Esophagus muscularis mucosa (tissue), 4 donors: ENCODE data around the gene HEMGN. TPM values are rescaled to one million over a fixed set of nuclear protein-coding genes. Genes with fewer than 3 reads are reported as not detected.

Source experiments
- DNase-seq: peaks from one replicate; pipeline ENCODE4 v3.0.0-alpha.2; 2017; ENCODE audit errors: extremely low spot score
- H3K27ac ChIP-seq, 4 donors: fragments of 200-600 bp; sonication (generic); replicated peaks in 1 of 4; 1 replicate in 3 of 4; 2 replicates in 1 of 4; pipeline ENCODE4 v1.5.1; 2016 to 2019; ENCODE audit warnings: mild to moderate bottlenecking in 1 of 4
- H3K27me3 ChIP-seq, 4 donors: fragments of 200-600 bp; sonication (generic); one replicate each; pipeline versions ENCODE4 v1.5.1 to v1.6.0; 2016 to 2019
- H3K36me3 ChIP-seq, 4 donors: fragments of 200-600 bp; sonication (generic); one replicate each; pipeline ENCODE4 v1.5.1; 2016 to 2019
- H3K4me1 ChIP-seq, 4 donors: fragments of 200-600 bp; sonication (generic); one replicate each; pipeline ENCODE4 v1.5.1; 2016 to 2019
- H3K4me3 ChIP-seq, 4 donors: fragments of 200-600 bp; sonication (generic); 1 replicate in 2 of 4; 2 replicates in 2 of 4; pipeline ENCODE4 v1.5.1; 2016 to 2019; ENCODE audit warnings: mild to moderate bottlenecking in 4 of 4, moderate library complexity in 1 of 4
- H3K9me3 ChIP-seq, 4 donors: fragments of 200-600 bp; sonication (generic); 1 replicate in 3 of 4; 2 replicates in 1 of 4; pipeline ENCODE4 v1.5.1; 2016 to 2019
- EP300 ChIP-seq: sonication (generic); formaldehyde crosslinking; IDR thresholded peaks from one replicate; pipeline ENCODE4 v1.6.1; 2017; ENCODE audit warnings: antibody characterized with exemption
- POLR2A ChIP-seq: fragments of 450-650 bp; IDR thresholded peaks from one replicate; pipeline ENCODE4 v1.6.1; 2017; ENCODE audit warnings: antibody characterized with exemption, moderate library complexity, mild to moderate bottlenecking, low read depth
- POLR2AphosphoS5 ChIP-seq, 2 donors: sonication (generic); formaldehyde crosslinking; IDR thresholded peaks; one replicate each; pipeline ENCODE4 v1.6.1; 2017; ENCODE audit warnings: antibody characterized with exemption in 2 of 2
- WGBS: methylation state at CpG from one replicate; pipeline ENCODE4 v1.1.5; 2018; 5-methylcytosine and 5-hydroxymethylcytosine counted together
- intact Hi-C: fragments of 100-400 bp; cut with DNase I; formaldehyde crosslinking; loops from one replicate; pipeline ENCODE4 v1.15.1; 2023
- small RNA-seq, 3 donors: library from RNA; depleted of rRNA; stranded (forward); fragments of <200 nt; gene quantifications; one replicate each; pipeline ENCODE3, GENCODE V24; 2016
- total RNA-seq, 4 donors: library from RNA; depleted of rRNA; stranded (reverse); fragments of >200 nt; gene quantifications; one replicate each; pipeline versions ENCODE4 v1.1.0 to v1.2.1, GENCODE V29; 2016
- TF ChIP-seq, protein P1 (sequence below), 3 experiments: fragments of 200-600 bp in 2 of 3; fragments of 450-650 bp in 1 of 3; sonication (generic) in 2 of 3; IDR thresholded peaks; one replicate each; pipeline ENCODE4 v1.5.1; 2017 to 2019; ENCODE audit warnings: antibody characterized with exemption in 3 of 3, mild to moderate bottlenecking in 2 of 3, moderate library complexity in 1 of 3

HEMGN gene
- total RNA-seq, 4 donors from 2014 or later, result 1.2 TPM; not detected in 3

DNA sequence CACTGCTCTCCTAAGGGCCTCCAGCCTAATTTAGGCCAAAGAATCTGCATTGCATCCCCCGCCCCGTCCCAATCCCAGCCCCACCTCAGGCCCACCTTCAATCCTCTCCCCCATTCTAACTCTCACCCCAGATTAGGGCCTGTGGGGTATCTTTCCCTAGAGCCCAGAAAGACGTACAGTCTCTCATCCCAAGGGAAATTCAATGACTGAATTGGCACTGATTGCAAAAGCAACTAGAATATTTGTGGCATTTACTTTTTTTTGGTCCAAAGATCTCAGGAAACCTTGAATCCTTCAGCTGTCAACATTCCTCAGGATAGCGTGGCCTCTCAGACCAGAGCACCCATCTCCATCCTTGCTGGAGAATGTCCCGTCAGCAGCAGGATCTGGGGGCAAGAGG, 46.2 kb downstream of the HEMGN start:
- intact Hi-C loops, result no loop called here
- Histone ChIP-seq H3K4me1 (no peaks in the 10 kb centered on the region), H3K27ac (no peak overlapping the region), H3K36me3 (peaks cover 0 to 13% (median 4%) of the 10 kb centered on the region in 4 donors), H3K4me3 (no peak overlapping the region), H3K27me3 (no peaks in the 10 kb centered on the region), H3K9me3 (peaks cover 0 to 4% (median 0%) of the 10 kb centered on the region in 4 donors)
- 85% methylated on average over 5 of the region's 5 CpGs for WGBS
- no peak for TF ChIP-seq POLR2AphosphoS5 (IDR thresholded peaks at IDR 0.05)
- TF ChIP-seq, protein P1, sequence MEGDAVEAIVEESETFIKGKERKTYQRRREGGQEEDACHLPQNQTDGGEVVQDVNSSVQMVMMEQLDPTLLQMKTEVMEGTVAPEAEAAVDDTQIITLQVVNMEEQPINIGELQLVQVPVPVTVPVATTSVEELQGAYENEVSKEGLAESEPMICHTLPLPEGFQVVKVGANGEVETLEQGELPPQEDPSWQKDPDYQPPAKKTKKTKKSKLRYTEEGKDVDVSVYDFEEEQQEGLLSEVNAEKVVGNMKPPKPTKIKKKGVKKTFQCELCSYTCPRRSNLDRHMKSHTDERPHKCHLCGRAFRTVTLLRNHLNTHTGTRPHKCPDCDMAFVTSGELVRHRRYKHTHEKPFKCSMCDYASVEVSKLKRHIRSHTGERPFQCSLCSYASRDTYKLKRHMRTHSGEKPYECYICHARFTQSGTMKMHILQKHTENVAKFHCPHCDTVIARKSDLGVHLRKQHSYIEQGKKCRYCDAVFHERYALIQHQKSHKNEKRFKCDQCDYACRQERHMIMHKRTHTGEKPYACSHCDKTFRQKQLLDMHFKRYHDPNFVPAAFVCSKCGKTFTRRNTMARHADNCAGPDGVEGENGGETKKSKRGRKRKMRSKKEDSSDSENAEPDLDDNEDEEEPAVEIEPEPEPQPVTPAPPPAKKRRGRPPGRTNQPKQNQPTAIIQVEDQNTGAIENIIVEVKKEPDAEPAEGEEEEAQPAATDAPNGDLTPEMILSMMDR (IDR thresholded peaks at IDR 0.05), result no peak
- TF ChIP-seq EP300, result no peak
- no peak for TF ChIP-seq POLR2A
- DNase-seq, result no peak

DNA sequence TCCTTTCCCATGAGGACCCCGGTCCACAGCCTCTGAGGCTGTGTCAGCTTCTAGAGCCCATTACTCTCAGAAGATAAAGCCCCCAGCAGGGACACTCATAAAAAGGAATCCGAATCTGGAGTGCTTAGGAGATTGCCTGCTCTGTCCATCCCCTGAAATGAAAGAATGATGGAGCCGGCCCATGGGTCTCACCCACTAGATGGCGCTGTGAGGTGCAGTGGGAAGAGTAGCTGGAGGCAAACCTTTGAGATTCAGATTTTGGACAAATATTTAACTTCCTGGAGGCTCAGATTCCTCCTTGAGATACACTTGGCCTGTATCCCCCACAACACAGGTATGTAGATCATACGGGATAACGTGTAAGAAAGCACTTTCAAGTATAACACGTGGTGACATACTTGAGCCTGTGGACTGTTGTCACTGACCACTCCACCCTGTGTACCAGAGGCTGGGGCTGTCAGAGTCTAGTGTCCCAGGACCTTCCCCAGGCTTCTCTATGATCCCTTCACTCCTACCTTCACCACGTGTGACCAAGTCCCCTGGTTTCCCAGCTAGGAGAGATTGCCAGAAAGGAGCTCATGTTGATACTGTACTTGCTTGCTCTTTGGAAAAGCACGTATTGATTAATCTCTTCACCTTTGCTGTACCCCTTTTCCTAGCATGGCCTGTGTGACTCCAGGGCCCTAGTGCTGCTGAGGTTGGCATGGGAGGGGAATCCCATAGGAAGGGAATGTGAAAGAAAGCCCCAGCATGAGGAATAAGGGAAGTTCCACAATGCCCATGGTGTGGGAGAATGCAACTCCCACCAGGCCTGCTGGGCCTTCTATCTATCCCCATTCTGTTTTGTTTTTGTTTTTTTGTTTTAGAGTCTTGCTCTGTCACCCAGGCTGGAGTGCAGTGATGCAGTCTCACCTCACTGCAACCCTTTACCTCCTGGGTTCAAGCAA, 47.8 kb downstream of the HEMGN start:
- no peak overlapping the region for H3K4me3 ChIP-seq
- no peaks in the 10 kb centered on the region for H3K4me1 ChIP-seq
- H3K9me3 ChIP-seq, result peaks cover 0 to 4% (median 0%) of the 10 kb centered on the region in 4 donors
- H3K27ac ChIP-seq, result no peak overlapping the region
- no peak for DNase-seq
- no peak for TF ChIP-seq POLR2AphosphoS5 (IDR thresholded peaks at IDR 0.05)
- TF ChIP-seq, protein P1 (IDR thresholded peaks at IDR 0.05), result peak; percentile 15 to 44 (median 27)
- H3K36me3 ChIP-seq, result peaks cover 0 to under 1% (median 0%) of the 10 kb centered on the region in 4 donors
- WGBS, result 51% methylated on average over 9 of the region's 9 CpGs
- H3K27me3 ChIP-seq, result no peaks in the 10 kb centered on the region
- intact Hi-C loops, result no loop called here

DNA sequence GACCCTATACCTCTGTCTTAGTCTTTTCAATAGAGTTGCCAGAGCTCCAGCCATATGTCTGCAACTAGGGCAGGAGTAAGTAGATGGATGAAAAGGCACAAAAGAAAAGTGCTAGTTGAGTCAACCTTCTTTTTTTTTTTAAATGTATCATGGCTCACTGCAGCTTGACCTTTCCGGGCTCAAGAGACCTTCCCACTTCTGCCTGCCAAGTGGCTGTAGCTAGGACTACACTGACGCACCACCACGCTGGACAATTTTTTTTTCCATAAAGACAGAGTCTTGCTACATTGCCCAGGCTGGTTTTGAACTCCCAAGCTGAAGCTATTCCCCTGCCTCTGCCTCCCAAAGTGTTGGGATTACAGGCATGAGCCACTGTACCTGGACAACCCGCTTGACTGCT, 57.6 kb downstream of the HEMGN start:
- DNase-seq, result no peak
- Histone ChIP-seq H3K9me3 (no peaks in the 10 kb centered on the region), H3K4me1 (peaks cover 5 to 12% (median 10%) of the 10 kb centered on the region in 4 donors), H3K36me3 (no peaks in the 10 kb centered on the region), H3K27me3 (no peaks in the 10 kb centered on the region), H3K4me3 (no peak overlapping the region), H3K27ac (no peak overlapping the region)
- TF ChIP-seq POLR2AphosphoS5 (IDR thresholded peaks at IDR 0.05) (no peak), POLR2A (no peak), EP300 (no peak)
- TF ChIP-seq, protein P1 (IDR thresholded peaks at IDR 0.05), result no peak
- intact Hi-C loops, result no loop called here
- 65% methylated on average over 4 of the region's 4 CpGs for WGBS

Small RNA genes lying within 50 kb of the gene (small RNA-seq; reads per million reads assigned to genes)
- gene RF00019, result 0 reads per million in 3 donors

Other genes starting within 250 kb of the HEMGN start
- 10 to 100 TPM; 21.2 to 27.1 (median 22.9) TPM for gene XPA, start 240.8 kb downstream of the HEMGN start, total RNA-seq
- not detected for gene FOXE1, start 84.9 kb downstream of the HEMGN start, total RNA-seq
- 10 to 100 TPM; 16.6 to 22.7 (median 18.8) TPM for gene TRMO, start 15.7 kb downstream of the HEMGN start, total RNA-seq
- 10 to 100 TPM; 30.2 to 52.7 (median 39.9) TPM for gene ANP32B, start 45.2 kb upstream of the HEMGN start, total RNA-seq
- gene NANS, start 118.6 kb upstream of the HEMGN start, total RNA-seq, result 10 to 100 TPM; 25.3 to 54.7 (median 37.3) TPM
- 10 to 100 TPM in 2 of 4 donors, 1 to 10 TPM in 2; 6.1 to 14.9 (median 11.2) TPM for gene TRIM14, start 181.1 kb upstream of the HEMGN start, total RNA-seq